Tibial artery (tissue), 4 donors: ENCODE measurements around the gene RBM15B.

Experiments used
- DNase-seq, 2 donors: peaks; one replicate each; pipeline ENCODE4 v3.0.0-alpha.2; 2019
- H3K27ac ChIP-seq, 2 donors: fragments of 200-600 bp; sonication (generic) in 1 of 2; 1 replicate in 1 of 2; 2 replicates in 1 of 2; pipeline ENCODE4 v1.5.1; 2018 to 2019; ENCODE audit warnings: mild to moderate bottlenecking in 1 of 2
- H3K27me3 ChIP-seq, 2 donors: fragments of 200-600 bp; sonication (generic) in 1 of 2; one replicate each; pipeline versions ENCODE4 v1.5.1 to v1.6.0; 2016 to 2019
- H3K36me3 ChIP-seq, 3 donors: fragments of 200-600 bp; sonication (generic) in 2 of 3; one replicate each; pipeline ENCODE4 v1.5.1; 2016 to 2019; ENCODE audit warnings: mild to moderate bottlenecking in 2 of 3
- H3K4me1 ChIP-seq, 4 donors: fragments of 200-600 bp; sonication (generic) in 2 of 4; 1 replicate in 3 of 4; 2 replicates in 1 of 4; pipeline ENCODE4 v1.5.1; 2016 to 2019
- H3K4me3 ChIP-seq, 2 donors: fragments of 200-600 bp; sonication (generic) in 1 of 2; 1 replicate in 1 of 2; 2 replicates in 1 of 2; pipeline ENCODE4 v1.5.1; 2018 to 2019; ENCODE audit warnings: mild to moderate bottlenecking in 2 of 2
- H3K9me3 ChIP-seq, 3 donors: fragments of 200-600 bp; sonication (generic) in 1 of 3; one replicate each; pipeline ENCODE4 v1.5.1; 2016 to 2019
- intact Hi-C: fragments of 100-400 bp; cut with DNase I; formaldehyde crosslinking; loops from one replicate; pipeline ENCODE4 v1.15.0; 2023; ENCODE audit warnings: low total_unique reads
- TF ChIP-seq, protein P1 (sequence below), 2 experiments: fragments of 200-600 bp in 1 of 2; fragments of 450-650 bp in 1 of 2; IDR thresholded peaks; one replicate each; pipeline ENCODE4 v1.5.1; 2017 to 2019; ENCODE audit warnings: antibody characterized with exemption in 2 of 2, mild to moderate bottlenecking in 1 of 2, moderate library complexity in 1 of 2

Gene RBM15B

GRCh38 chr3:51400166-51400565, 9.1 kb downstream of the RBM15B start:
- peaks cover 0 to 21% (median 9%) of the 10 kb centered on the region in 4 donors for H3K4me1 ChIP-seq
- no peaks in the 10 kb centered on the region for H3K27me3 ChIP-seq
- no peak overlapping the region for H3K4me3 ChIP-seq
- H3K9me3 ChIP-seq: no peaks in the 10 kb centered on the region
- TF ChIP-seq, protein P1, sequence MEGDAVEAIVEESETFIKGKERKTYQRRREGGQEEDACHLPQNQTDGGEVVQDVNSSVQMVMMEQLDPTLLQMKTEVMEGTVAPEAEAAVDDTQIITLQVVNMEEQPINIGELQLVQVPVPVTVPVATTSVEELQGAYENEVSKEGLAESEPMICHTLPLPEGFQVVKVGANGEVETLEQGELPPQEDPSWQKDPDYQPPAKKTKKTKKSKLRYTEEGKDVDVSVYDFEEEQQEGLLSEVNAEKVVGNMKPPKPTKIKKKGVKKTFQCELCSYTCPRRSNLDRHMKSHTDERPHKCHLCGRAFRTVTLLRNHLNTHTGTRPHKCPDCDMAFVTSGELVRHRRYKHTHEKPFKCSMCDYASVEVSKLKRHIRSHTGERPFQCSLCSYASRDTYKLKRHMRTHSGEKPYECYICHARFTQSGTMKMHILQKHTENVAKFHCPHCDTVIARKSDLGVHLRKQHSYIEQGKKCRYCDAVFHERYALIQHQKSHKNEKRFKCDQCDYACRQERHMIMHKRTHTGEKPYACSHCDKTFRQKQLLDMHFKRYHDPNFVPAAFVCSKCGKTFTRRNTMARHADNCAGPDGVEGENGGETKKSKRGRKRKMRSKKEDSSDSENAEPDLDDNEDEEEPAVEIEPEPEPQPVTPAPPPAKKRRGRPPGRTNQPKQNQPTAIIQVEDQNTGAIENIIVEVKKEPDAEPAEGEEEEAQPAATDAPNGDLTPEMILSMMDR (IDR thresholded peaks at IDR 0.05): no peak
- DNase-seq: no peak
- intact Hi-C loops: no loop called here
- no peak overlapping the region for H3K27ac ChIP-seq
- H3K36me3 ChIP-seq: peaks cover 23 to 86% (median 50%) of the 10 kb centered on the region in 3 donors

DNA sequence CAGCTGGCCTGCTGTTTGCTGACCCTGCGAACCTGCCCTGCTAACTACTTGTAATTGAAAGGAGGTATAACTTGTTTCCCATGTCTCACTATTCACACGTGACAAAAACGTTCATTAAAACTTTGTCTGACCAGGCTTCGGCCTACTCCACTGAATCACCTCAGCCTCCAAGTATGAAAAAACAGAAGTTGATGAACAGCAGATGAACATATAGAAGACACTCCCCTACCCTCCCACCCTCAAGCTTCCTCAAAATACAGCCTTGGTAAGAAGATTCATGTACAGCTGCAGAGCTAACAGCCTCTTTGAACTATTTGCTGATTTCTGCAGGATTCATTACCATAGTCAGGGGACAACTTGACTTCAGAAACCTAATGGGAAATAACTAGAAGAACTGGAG, 10.7 kb downstream of the RBM15B start:
- no peak for DNase-seq
- TF ChIP-seq, protein P1 (IDR thresholded peaks at IDR 0.05): no peak
- no peak overlapping the region for H3K27ac ChIP-seq
- H3K27me3 ChIP-seq: no peaks in the 10 kb centered on the region
- no peak overlapping the region for H3K4me3 ChIP-seq
- H3K36me3 ChIP-seq: peaks cover 17 to 74% (median 35%) of the 10 kb centered on the region in 3 donors
- intact Hi-C loops: no loop called here
- no peaks in the 10 kb centered on the region for H3K9me3 ChIP-seq
- peaks cover 0 to 10% (median 2%) of the 10 kb centered on the region in 4 donors for H3K4me1 ChIP-seq

GRCh38 chr3:51403675-51404074, 12.6 kb downstream of the RBM15B start:
- no peak overlapping the region for H3K27ac ChIP-seq
- H3K9me3 ChIP-seq: no peaks in the 10 kb centered on the region
- intact Hi-C loops: no loop called here
- TF ChIP-seq, protein P1 (IDR thresholded peaks at IDR 0.05): no peak
- H3K36me3 ChIP-seq: peaks cover 13 to 62% (median 22%) of the 10 kb centered on the region in 3 donors
- no peaks in the 10 kb centered on the region for H3K4me1 ChIP-seq
- no peak for DNase-seq
- H3K27me3 ChIP-seq: no peaks in the 10 kb centered on the region
- H3K4me3 ChIP-seq: no peak overlapping the region

DNA sequence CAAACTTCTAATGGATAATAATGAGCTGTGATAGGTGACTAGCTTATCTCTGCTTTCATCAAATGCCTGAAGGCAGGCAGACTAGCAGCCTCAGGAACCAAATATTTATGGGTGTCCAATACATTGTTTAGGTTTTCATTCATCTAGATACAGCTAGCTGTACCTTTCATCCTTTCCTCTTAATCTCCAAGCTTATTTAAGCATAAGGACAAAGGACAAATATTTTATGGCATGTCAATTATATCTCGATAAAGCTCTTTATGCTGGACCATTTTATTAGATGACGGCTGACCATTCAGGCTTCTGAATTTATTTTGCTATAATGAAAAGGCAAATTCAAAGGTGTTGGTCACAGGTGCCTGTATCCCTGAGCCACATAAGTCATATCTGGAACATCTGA, 16.9 kb downstream of the RBM15B start:
- intact Hi-C loops: no loop called here
- Histone ChIP-seq H3K4me3 (no peak overlapping the region), H3K27me3 (no peaks in the 10 kb centered on the region), H3K36me3 (peaks cover 34 to 64% (median 38%) of the 10 kb centered on the region in 3 donors), H3K27ac (no peak overlapping the region), H3K4me1 (no peaks in the 10 kb centered on the region), H3K9me3 (no peaks in the 10 kb centered on the region)
- TF ChIP-seq, protein P1 (IDR thresholded peaks at IDR 0.05): no peak
- no peak for DNase-seq

GRCh38 chr3:51408813-51409212, 17.7 kb downstream of the RBM15B start:
- intact Hi-C loops: no loop called here
- DNase-seq: no peak
- Histone ChIP-seq H3K36me3 (peaks cover 36 to 64% (median 41%) of the 10 kb centered on the region in 3 donors), H3K27me3 (no peaks in the 10 kb centered on the region), H3K9me3 (no peaks in the 10 kb centered on the region), H3K4me1 (no peaks in the 10 kb centered on the region), H3K27ac (no peak overlapping the region), H3K4me3 (no peak overlapping the region)
- TF ChIP-seq, protein P1 (IDR thresholded peaks at IDR 0.05): no peak

- Histone ChIP-seq H3K27ac (no peak overlapping the region), H3K36me3 (peaks cover 45 to 82% (median 57%) of the 10 kb centered on the region in 3 donors), H3K4me3 (no peak overlapping the region), H3K4me1 (no peaks in the 10 kb centered on the region), H3K9me3 (no peaks in the 10 kb centered on the region), H3K27me3 (no peaks in the 10 kb centered on the region)
- intact Hi-C loops: no loop called here
- TF ChIP-seq, protein P1 (IDR thresholded peaks at IDR 0.05): no peak
- DNase-seq: no peak
Observed at GRCh38 chr3:51422211-51422610, 31.1 kb downstream of the RBM15B start.
